Eye (tissue), 1 donor: ENCODE results near the gene RTF1.
"Not testable (repeated sequence)": the region's sequence is repeated elsewhere in the genome, so short reads cannot be mapped to it uniquely, and the experiment has no call there.

Experiments
- DNase-seq: peaks from one replicate; pipeline ENCODE4 v3.0.0-alpha.2; 2015

RTF1 gene

DNA sequence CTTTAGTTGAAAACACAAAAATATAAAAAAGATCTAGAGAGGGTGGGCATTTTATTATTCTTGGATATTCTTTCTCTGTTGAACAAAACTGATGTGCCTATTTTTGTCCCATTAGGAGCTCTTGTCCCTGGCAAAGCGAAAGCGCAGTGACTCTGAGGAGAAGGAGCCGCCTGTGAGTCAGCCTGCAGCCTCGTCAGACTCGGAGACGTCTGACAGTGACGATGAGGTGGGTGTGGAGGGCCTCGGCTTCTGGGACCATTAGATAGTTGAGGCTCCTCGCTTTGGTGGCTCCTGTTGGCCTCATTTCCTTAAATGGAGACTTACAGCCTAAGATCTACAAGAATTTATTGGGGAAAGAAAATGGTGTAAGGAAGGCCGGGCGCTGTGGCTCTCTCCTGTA lies 21.3 kb downstream of the RTF1 start:
- DNase-seq: no peak

- not testable (repeated sequence) for DNase-seq
These were observed 21.9 kb downstream of the RTF1 start for GRCh38 chr15:41438745-41439144.

- no peak for DNase-seq
These were observed 26.4 kb downstream of the RTF1 start for GRCh38 chr15:41443275-41443674.

- no peak for DNase-seq
These were observed 28.5 kb downstream of the RTF1 start for GRCh38 chr15:41445399-41445798.

GRCh38 chr15:41462084-41462795 lies 45.3 kb downstream of the RTF1 start:
- DNase-seq: no peak

DNA sequence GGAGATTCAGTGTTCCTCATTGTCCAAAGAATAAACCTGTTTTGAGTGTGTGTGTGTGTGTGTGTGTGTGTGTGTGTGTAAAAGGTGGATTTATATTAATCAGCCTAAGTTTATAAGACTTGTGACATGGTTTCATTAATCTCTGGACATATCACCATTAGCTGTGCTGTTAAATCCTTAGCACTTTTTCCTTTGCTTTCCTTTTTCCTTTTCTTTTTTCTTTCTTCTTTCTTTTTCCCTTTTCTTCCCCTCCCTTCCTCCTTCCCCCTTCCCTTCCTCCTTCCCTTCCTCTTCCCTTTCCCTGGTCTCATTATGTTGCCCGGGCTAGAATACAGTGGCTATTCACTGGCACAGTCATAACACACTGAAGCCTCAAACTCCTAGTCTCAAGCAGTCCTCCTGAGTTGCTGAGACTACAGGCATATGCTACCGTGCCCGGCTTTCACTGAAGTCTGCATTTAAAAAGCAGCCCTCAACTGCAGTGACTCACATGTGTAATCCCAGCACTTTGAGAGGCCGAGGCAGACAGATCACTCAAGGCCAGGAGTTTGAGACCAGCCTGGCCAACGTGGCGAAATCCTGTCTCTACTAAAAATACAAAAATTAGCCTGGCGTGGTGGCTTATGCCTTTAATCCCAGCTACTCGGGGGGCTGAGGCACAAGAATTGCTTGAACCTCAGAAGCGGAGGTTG lies 48.1 kb downstream of the RTF1 start:
- DNase-seq: no peak

DNA sequence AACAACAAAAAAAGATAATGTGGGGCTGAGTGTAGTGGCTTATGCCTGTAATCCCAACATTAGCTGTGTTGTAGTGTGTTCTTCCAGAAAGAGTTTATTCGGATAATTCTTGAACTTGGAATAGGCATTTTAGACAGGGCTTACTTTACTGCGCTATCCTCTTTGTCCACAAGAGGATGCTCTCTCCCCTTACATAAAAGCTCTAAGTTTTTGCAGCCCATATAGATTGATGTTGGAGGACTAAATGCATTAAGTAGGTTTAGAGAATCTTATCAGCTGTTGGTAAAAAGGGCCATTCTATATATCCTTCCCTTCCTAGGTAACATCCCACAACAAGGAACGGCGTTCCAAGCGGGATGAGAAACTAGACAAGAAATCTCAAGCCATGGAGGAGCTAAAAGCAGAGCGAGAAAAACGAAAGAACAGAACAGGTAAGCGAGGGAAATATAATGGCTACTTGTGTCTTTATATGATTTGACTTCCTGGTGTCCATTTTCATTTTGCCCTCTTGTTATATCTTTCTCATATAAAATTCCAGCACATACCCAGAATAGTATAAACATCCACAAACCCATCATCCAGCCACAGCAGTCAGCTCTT lies 49.0 kb downstream of the RTF1 start:
- DNase-seq: peak; percentile 72

- DNase-seq: no peak
These were observed 49.8 kb downstream of the RTF1 start for GRCh38 chr15:41466711-41467110.

- DNase-seq: not testable (repeated sequence)
These were observed 52.7 kb downstream of the RTF1 start for GRCh38 chr15:41469644-41470043.

GRCh38 chr15:41473418-41473817 lies 56.5 kb downstream of the RTF1 start:
- no peak for DNase-seq

GRCh38 chr15:41474436-41474835 lies 57.5 kb downstream of the RTF1 start:
- DNase-seq: no peak

DNA sequence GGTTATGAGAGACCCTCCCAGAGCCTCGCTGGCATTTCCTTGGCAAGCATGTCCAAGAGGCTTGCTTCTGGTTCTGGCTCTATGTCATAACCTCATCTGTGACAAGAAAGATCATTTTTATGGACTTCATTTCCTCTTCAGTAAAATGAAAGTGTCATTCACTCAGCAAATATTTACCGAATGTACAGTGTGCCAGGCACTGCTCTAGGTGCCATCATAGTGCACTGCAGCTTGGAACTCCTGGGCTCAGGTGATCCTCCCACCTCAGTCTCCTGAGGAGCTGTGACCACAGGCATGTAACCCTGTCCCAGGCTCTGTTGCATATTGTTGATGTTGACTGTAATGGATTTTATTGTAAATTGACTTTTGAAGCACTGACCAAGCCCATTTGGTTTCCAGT lies 58.0 kb downstream of the RTF1 start:
- DNase-seq: no peak

DNA sequence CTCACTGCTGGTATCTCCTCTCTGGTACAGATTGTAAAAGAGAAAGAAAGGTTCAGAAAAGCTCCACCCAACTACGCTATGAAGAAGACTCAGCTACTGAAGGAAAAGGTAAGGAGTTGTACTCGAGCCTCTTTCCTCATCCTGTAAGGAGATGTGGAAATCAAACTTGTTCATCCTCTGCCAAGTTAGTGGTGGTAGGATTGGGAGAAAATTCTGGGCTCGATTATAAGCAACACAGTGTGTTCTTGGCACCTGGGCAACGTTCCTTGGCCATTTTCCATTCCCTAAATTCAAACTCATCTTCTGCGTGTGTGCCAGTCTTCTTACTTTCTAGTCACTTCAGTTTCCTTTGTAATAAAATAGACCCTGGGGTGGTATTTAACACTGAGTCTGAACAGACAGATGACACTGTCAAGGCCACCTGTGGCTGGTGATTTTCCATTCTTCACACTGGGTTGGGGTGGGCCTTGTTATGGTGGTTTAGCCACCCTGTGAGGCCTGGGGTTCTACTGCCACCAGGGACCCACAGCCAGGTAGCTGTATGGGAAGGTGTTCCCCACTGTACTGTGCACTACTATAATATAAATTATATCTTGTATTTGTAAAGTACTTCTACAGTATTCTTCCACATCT lies 59.6 kb downstream of the RTF1 start:
- no peak for DNase-seq

- no peak for DNase-seq
These were observed 63.7 kb downstream of the RTF1 start for GRCh38 chr15:41480396-41481140.

- no peak for DNase-seq
These were observed 65.4 kb downstream of the RTF1 start for GRCh38 chr15:41482110-41482877.

GRCh38 chr15:41483115-41483514 lies 66.2 kb downstream of the RTF1 start:
- DNase-seq: no peak

DNA sequence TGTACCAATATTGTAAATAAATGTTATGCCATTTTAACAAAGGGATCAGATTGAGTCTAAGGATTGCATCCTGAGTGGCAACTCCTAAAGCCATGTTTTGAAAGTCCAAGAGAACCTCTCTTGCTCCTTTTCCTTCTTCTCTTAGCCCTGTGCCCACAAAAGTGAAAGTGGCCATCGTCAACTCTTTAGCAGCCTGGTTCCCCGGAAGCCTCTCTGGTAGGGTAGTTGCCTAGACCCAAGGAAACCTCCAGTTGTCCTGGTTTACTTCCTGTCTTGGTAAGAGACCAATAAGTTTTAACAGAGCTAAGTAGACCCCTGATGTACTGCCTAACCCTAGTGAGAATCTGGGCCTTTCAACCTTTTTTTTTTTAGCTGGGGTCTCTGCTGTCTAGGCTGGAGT lies 66.6 kb downstream of the RTF1 start:
- no peak for DNase-seq

DNA sequence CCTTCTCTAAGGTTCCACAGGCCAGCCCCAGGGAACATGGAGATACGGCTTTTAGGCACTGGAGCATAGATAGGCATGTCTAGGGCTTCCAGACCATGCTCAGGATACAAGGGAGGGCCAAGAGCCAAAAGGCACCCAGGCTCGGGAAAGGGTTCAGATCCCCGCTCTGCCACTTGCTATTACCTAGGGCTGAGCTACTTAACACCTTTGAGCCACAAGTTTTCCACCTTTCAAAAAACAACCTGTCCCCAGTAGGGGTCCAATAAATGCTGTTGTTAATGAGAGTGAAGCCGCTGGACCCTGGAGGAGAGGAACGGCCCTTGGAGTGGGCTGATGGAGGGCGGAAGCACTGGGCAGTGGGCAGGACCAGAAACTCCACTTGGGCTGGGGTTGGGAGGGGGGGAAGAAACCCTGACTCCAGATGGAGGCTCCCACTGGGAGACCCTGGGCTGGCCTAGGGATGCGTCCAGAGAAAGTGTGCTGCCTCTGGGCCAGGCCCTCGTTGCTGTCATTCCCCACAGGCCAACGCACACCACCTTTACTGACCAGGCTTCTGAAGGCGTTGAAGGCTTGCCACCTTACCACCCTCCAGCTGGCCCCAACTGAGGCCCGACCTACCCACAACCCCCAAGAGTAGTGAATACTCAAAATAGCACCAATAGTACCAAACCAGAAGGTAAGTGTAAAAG lies 68.2 kb downstream of the RTF1 start:
- DNase-seq: no peak

DNA sequence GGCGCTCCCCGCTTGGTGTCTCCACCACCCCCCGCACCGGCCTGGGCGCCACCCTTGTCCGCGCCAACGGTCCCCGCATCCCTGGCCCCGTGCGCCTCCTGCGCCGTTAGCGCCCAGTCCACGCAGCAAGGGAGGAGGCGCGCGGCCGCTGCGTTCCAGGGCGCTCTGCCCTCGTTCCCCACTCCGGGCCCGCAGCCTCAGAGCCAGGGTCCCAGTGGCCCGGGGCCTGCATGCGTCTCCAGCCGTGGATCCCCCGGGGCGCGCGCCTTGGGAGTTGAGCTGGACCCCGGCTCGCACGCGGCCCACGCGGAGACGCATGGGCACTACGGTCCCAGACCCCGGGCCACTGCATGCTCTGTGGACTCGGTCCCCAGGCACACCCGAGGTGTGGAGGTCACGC lies 69.4 kb downstream of the RTF1 start:
- DNase-seq: no peak

- no peak for DNase-seq
These were observed 70.5 kb downstream of the RTF1 start for GRCh38 chr15:41487381-41487780.

DNA sequence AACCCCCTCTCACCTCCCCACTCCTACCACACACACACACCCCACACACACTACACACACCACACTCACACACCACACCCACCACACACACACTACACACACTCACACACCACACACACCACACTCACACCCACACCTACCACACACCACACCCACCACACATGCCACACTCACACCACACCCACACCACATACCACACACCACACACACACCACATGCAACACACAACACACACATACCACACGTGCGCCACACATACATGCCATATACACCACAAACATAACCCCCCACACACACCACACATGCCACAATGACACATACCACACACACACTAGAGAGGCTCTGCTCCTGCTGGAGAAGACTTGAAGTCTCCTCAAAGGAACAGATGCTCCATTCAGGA lies 70.9 kb downstream of the RTF1 start:
- DNase-seq: no peak

- no peak for DNase-seq
These were observed 72.7 kb downstream of the RTF1 start for GRCh38 chr15:41489641-41490040.
